OCI-LY3 (cell line): ENCODE results near the gene KMT2E.

Experiments used
- CTCF ChIP-seq: fragments of 200-600, 300-600 bp; sonication (generic); IDR thresholded peaks from 2 replicates; pipeline ENCODE4 v1.5.1; 2014; ENCODE audit warnings: antibody characterized with exemption, low read length, low read depth
- EZH2phosphoT487 ChIP-seq: fragments of 200-600 bp; shearing (Covaris generic); IDR thresholded peaks from 2 replicates; pipeline ENCODE4 v1.6.1; 2018; ENCODE audit warnings: antibody characterized with exemption, mixed run types, low read depth

GRCh38 chr7:104990983-104991382 is 23.0 kb upstream of the KMT2E start:
- TF ChIP-seq CTCF (no peak), EZH2phosphoT487 (no peak)
